HepG2 (cell line): ENCODE results near the gene AIF1. TPM values are rescaled to one million over a fixed set of nuclear protein-coding genes. Genes with fewer than 3 reads are reported as not detected.

Experiments
- GATAD1 ChIP-seq: IDR thresholded peaks from 2 replicates; pipeline ENCODE4 v1.6.1; 2016; ENCODE audit warnings: missing genetic modification reagents, missing compliant biosample characterization
- HOXA9 ChIP-seq: sonication (generic); formaldehyde crosslinking; IDR thresholded peaks from 2 replicates; pipeline ENCODE4 v1.8.1; 2022; ENCODE audit warnings: missing genetic modification reagents, mild to moderate bottlenecking, moderate library complexity, borderline replicate concordance
- KAT7 ChIP-seq: IDR thresholded peaks from 2 replicates; pipeline ENCODE4 v1.6.1; 2018; ENCODE audit warnings: borderline replicate concordance, missing compliant biosample characterization
- MZF1 ChIP-seq: sonication (generic); formaldehyde crosslinking; IDR thresholded peaks from 2 replicates; pipeline ENCODE4 v1.8.1; 2023; ENCODE audit warnings: mild to moderate bottlenecking, missing genetic modification reagents, borderline replicate concordance
- NFRKB ChIP-seq: fragments of 450-650 bp; IDR thresholded peaks from 2 replicates; pipeline ENCODE4 v1.6.1; 2017
- NONO ChIP-seq, 2 experiments: fragments of 450-650 bp in 1 of 2; sonication (generic) in 1 of 2; formaldehyde crosslinking in 1 of 2; IDR thresholded peaks in 1 of 2; conservative IDR thresholded peaks in 1 of 2; 2 replicates each; pipeline versions ENCODE4 v1.6.1 to v1.8.0; 2017 to 2022; ENCODE audit warnings: mild to moderate bottlenecking in 1 of 2, missing genetic modification reagents in 1 of 2, moderate library complexity in 1 of 2
- PAF1 ChIP-seq: IDR thresholded peaks from 2 replicates; pipeline ENCODE4 v1.6.1; 2016; ENCODE audit warnings: missing genetic modification reagents, missing compliant biosample characterization
- RBFOX2 ChIP-seq: fragments of 200-400 bp; formaldehyde crosslinking; IDR thresholded peaks from 2 replicates; pipeline ENCODE4 v1.6.1; 2017; ENCODE audit warnings: low read depth, mild to moderate bottlenecking, low read length
- RERE ChIP-seq: IDR thresholded peaks from 2 replicates; pipeline ENCODE4 v1.6.1; 2016; ENCODE audit warnings: low read depth, missing genetic modification reagents, missing compliant biosample characterization
- TMF1 ChIP-seq: sonication (generic); formaldehyde crosslinking; IDR thresholded peaks from 2 replicates; pipeline ENCODE4 v1.8.1; 2022; ENCODE audit warnings: low read depth, missing genetic modification reagents
- ZBTB38 ChIP-seq: sonication (generic); formaldehyde crosslinking; IDR thresholded peaks from 2 replicates; pipeline ENCODE4 v1.5.1; 2020; ENCODE audit warnings: mild to moderate bottlenecking, missing genetic modification reagents
- ZNF10 ChIP-seq: sonication (generic); formaldehyde crosslinking; IDR thresholded peaks from 2 replicates; pipeline ENCODE4 v1.4.0; 2020; ENCODE audit warnings: mild to moderate bottlenecking, low read depth, missing genetic modification reagents, borderline replicate concordance
- ZNF570 ChIP-seq: sonication (generic); formaldehyde crosslinking; IDR thresholded peaks from 2 replicates; pipeline ENCODE4 v1.4.0; 2020; ENCODE audit warnings: mild to moderate bottlenecking, missing genetic modification reagents, borderline replicate concordance
- ZNF660 ChIP-seq: sonication (generic); formaldehyde crosslinking; IDR thresholded peaks from 2 replicates; pipeline ENCODE4 v1.5.1; 2020; ENCODE audit warnings: mild to moderate bottlenecking, low read depth, missing genetic modification reagents, borderline replicate concordance
- ZNF737 ChIP-seq: sonication (generic); formaldehyde crosslinking; IDR thresholded peaks from 2 replicates; pipeline ENCODE4 v1.5.0; 2020; ENCODE audit warnings: missing genetic modification reagents, mild to moderate bottlenecking, borderline replicate concordance
- polyA plus RNA-seq, 8 experiments: library from polyadenylated mRNA; depleted of rRNA in 3 of 8; stranded (reverse) in 7 of 8; unstranded in 1 of 8; fragments of >200 nt; fragmentation: Illumina TruSeq in 4 of 8; extraction: Trizol in 4 of 8; gene quantifications; 2 replicates each; pipeline versions ENCODE4 v1.2.1 to v1.2.3, GENCODE V29; 2011 to 2016; ENCODE audit warnings: low read depth in 4 of 8, missing spikeins in 1 of 8, mixed read lengths in 1 of 8; ENCODE audit not compliant: insufficient read depth in 1 of 8
- total RNA-seq, 5 experiments: library from RNA; depleted of rRNA; stranded (reverse); fragments of >200 nt; fragmentation: Illumina TruSeq; extraction: Trizol; gene quantifications; 2 replicates each; pipeline ENCODE4 v1.2.3, GENCODE V29; 2016; ENCODE audit warnings: low read depth in 1 of 5
- TF ChIP-seq, protein P1 (sequence below): sonication (generic); formaldehyde crosslinking; IDR thresholded peaks from 2 replicates; pipeline ENCODE4 v1.9.0; 2021; ENCODE audit warnings: missing genetic modification reagents, borderline replicate concordance
- TF ChIP-seq, protein P2 (sequence below): IDR thresholded peaks from 2 replicates; pipeline ENCODE4 v1.6.1; 2016; ENCODE audit warnings: missing compliant biosample characterization, missing genetic modification reagents, borderline replicate concordance
- TF ChIP-seq, protein P3 (sequence below): sonication (generic); formaldehyde crosslinking; IDR thresholded peaks from 2 replicates; pipeline ENCODE4 v1.8.1; 2023; ENCODE audit warnings: mild to moderate bottlenecking, moderate library complexity, missing genetic modification reagents

The AIF1 gene
- total and polyA plus RNA-seq, 2 of the 13 experiments (the other 11 are each of a cell fraction or from before 2014, with no cell fraction given): 1.5 TPM; not detected in 1

DNA sequence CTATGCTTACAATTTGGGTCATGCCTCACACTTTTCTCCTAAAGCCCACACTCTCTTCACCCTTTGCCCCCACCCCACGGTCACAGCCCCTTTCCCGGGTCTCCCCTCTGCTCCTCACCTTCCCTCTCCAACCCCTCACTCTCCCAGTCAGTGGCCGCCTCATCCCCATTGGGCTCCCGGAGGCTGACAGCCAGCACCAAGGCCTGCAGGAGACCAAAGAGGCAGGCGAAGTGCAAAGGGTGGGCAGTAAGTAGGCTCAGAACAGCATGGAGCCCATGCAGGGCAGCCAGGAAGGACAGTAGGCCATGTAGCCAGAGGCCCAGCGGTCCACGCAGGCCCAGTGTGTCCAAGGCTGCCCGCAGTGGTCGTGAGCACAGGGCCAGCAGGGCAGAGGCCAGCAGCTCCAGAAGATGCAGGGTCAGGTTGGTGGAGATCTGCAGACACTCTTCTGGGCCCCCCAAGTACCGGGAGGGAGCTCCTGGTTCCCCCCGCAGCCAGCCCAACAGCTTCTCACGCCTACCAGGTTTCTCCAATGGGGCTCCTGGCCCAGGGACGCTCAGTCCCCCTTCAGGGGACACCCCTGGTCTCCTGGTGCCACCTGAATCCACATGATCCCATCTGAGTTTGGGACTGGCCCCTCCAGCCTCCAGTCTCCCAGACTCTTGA lies 44.1 kb downstream of the AIF1 start (continued):
- TF ChIP-seq RBFOX2: peak; percentile 84
- no peak for TF ChIP-seq NONO (IDR thresholded peaks at IDR 0.05)
- TF ChIP-seq NONO (CRISPR knock-in tag; conservative IDR thresholded peaks at IDR 0.05): 0 out of 2 replicates have a peak, but pooled peaks have one; percentile 41
- TF ChIP-seq PAF1 (CRISPR knock-in tag): peak; percentile 87
- no peak for TF ChIP-seq NFRKB
- TF ChIP-seq, protein P1, sequence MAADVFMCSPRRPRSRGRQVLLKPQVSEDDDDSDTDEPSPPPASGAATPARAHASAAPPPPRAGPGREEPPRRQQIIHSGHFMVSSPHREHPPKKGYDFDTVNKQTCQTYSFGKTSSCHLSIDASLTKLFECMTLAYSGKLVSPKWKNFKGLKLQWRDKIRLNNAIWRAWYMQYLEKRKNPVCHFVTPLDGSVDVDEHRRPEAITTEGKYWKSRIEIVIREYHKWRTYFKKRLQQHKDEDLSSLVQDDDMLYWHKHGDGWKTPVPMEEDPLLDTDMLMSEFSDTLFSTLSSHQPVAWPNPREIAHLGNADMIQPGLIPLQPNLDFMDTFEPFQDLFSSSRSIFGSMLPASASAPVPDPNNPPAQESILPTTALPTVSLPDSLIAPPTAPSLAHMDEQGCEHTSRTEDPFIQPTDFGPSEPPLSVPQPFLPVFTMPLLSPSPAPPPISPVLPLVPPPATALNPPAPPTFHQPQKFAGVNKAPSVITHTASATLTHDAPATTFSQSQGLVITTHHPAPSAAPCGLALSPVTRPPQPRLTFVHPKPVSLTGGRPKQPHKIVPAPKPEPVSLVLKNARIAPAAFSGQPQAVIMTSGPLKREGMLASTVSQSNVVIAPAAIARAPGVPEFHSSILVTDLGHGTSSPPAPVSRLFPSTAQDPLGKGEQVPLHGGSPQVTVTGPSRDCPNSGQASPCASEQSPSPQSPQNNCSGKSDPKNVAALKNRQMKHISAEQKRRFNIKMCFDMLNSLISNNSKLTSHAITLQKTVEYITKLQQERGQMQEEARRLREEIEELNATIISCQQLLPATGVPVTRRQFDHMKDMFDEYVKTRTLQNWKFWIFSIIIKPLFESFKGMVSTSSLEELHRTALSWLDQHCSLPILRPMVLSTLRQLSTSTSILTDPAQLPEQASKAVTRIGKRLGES (CRISPR knock-in tag): no peak
- TF ChIP-seq, protein P2, sequence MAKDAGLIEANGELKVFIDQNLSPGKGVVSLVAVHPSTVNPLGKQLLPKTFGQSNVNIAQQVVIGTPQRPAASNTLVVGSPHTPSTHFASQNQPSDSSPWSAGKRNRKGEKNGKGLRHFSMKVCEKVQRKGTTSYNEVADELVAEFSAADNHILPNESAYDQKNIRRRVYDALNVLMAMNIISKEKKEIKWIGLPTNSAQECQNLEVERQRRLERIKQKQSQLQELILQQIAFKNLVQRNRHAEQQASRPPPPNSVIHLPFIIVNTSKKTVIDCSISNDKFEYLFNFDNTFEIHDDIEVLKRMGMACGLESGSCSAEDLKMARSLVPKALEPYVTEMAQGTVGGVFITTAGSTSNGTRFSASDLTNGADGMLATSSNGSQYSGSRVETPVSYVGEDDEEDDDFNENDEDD: no peak
- no peak for TF ChIP-seq ZNF570 (CRISPR knock-in tag)
- TF ChIP-seq ZBTB38 (CRISPR knock-in tag): peak; percentile 98
- no peak for TF ChIP-seq RERE (CRISPR knock-in tag)
- TF ChIP-seq HOXA9 (CRISPR knock-in tag): 0 out of 2 replicates have a peak, but pooled peaks have one; percentile 11
- TF ChIP-seq, protein P3, sequence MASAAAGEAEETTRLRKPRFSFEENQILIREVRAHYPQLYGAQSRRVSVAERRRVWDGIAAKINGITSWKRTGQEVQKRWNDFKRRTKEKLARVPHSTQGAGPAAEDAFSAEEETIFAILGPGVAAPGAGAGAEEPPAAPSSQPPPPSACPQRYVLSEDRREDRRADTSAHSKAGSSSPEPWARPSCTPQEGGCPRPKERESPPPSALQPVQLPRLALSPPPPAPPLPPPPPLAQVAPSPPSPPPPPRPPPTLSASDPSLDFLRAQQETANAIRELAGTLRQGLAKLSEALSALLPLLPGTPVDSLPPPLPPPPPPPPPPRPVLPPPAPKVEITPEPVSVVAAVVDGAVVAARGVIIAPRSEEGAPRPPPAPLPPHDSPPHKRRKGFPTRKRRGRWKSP (CRISPR knock-in tag): no peak
- no peak for TF ChIP-seq ZNF10 (CRISPR knock-in tag)
- TF ChIP-seq ZNF660: no peak
- peak; percentile 29; the same call in 1 of the 2 replicates for TF ChIP-seq TMF1
- TF ChIP-seq MZF1 (CRISPR knock-in tag): no peak
- no peak for TF ChIP-seq GATAD1 (CRISPR knock-in tag)
- no peak for TF ChIP-seq ZNF737 (CRISPR knock-in tag)
- TF ChIP-seq KAT7 (CRISPR knock-in tag): no peak
